Ecto neural progenitor cell (in vitro differentiated cells): ENCODE results near the gene MARCHF10.

Experiments used
- DNase-seq: peaks from one replicate; pipeline ENCODE4 v3.0.0-alpha.2; 2018; ENCODE audit warnings: low spot score

The MARCHF10 gene

GRCh38 chr17:62658136-62658920 is 149.8 kb downstream of the MARCHF10 start:
- DNase-seq: no peak

GRCh38 chr17:62657690-62658089 is 150.4 kb downstream of the MARCHF10 start:
- DNase-seq: no peak

GRCh38 chr17:62657145-62657665 is 150.9 kb downstream of the MARCHF10 start:
- DNase-seq: no peak

GRCh38 chr17:62656446-62656845 is 151.7 kb downstream of the MARCHF10 start:
- DNase-seq: no peak

- no peak for DNase-seq
Measured at GRCh38 chr17:62655656-62656055, 152.5 kb downstream of the MARCHF10 start.

- DNase-seq: peak; percentile 88
Measured at GRCh38 chr17:62653826-62654761, 154.0 kb downstream of the MARCHF10 start.

- DNase-seq: peak; percentile 97
Measured at GRCh38 chr17:62653002-62653825, 154.9 kb downstream of the MARCHF10 start.

- peak; percentile 85 for DNase-seq
Measured at GRCh38 chr17:62652251-62653001, 155.7 kb downstream of the MARCHF10 start.
